HG03064 (cell line): ENCODE data around the gene STK4.
A peak's percentile ranks its signal among the peaks of the same experiment; 100 is the strongest.

Experiments used
- ATAC-seq: cut with Tn5 transposase; IDR thresholded peaks from one replicate; pipeline ENCODE4 v1.9.1; 2021; ENCODE audit warnings: low read depth; ENCODE audit not compliant: unreplicated experiment

Gene STK4

GRCh38 chr20:44966030-44966961 is at the start of gene STK4:
Gene STK4 (plus strand): TSS chr20:44966512. CDS start chr20:44966569, 57 bp downstream.
- ATAC-seq: peak; percentile 58

DNA sequence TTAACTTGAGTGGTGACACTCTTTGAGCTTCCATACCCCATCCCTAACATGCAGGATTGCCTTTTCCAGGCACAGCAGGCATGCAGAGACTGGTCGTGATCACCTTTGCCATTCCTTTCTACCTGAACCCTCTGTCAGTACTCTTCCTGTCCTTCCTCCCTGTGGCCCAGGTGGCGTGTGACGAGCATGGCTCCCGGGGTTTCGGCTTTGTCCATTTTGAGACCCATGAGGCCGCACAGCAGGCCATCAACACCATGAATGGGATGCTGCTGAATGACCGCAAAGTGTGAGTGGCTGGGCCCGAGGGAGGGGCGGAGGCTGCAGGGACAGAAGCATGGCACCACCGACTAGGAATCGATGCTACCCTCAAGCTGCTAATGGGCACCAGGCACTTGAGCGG is 49.7 kb upstream of the STK4 start:
- no peak for ATAC-seq

DNA sequence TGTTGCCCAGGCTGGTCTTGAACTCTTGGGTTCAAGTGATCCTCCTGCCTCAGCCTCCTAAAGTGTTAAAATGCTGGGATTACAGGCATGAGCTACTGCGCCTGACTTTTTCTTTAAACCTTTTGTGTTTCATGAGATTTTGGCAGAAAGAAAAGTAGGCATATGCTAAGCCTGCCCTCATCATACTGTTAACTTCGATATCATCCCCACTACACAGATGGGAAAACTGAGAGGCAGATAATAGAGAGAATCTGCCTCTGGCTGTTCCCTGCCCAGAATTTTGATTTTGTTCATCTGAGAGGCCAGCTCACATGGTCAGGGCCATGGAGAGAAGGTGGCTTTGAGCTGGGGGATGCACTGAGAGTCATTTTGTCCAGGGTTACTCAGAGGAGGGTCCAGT is 48.9 kb upstream of the STK4 start:
- no peak for ATAC-seq

DNA sequence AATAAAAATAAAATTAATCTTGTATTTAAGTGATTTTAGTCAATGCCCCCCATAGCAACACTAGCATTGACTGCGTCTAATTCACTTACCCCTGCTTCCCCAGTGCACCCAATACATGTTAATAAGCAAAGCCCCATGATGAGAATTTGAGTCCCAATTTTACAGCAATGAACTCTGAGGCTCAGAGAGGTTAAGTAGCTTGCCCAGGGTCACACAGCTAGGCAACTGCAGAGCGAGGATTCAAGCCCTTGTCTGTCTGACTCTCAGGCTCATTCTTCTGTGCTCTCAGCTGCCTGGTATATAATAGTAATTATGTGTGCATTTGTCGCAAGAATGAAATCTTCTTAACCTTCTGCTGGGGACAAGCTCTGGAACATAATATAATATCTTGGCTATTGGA is 48.0 kb upstream of the STK4 start:
- no peak for ATAC-seq

- ATAC-seq: no peak
Observed at GRCh38 chr20:44918761-44919160, 47.6 kb upstream of the STK4 start.

DNA sequence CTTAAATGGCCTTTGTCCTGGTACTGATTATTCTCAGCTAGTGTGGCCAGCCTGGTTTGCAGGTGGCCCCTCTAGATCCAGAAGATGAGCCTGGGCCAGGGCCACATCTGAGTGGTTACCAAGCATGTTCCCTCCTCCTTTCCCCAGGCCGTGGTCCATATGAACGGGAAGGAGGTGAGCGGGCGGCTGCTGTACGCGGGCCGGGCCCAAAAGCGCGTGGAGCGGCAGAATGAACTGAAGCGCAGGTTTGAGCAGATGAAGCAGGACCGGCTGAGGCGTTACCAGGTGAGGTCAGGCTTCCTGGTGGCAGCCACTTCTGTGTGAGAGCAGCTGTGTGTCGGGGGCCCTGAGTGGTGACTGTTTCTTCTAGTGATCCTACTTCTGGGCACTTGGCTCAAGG is 44.9 kb upstream of the STK4 start:
- ATAC-seq: no peak

- ATAC-seq: no peak
Observed at GRCh38 chr20:44924541-44924940, 41.8 kb upstream of the STK4 start.

DNA sequence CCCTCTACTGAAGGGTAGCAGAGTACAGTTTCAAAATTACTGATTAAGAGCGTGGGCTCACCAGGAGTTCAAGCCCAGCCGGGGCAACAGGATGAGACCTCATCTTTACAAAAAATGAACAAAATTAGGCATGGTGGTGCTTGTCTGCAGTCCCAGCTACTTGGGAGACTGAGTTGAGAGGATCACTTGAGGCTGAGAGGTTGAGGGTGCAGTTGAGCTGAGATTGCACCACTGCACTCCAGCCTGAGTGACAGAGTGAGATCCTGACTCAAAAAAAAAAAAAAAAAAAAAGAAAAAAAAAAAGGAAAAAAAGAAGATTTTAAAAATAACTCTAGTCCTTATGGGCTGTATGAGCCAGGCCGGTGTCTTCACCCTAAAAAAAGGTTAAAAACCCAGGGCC is 37.7 kb upstream of the STK4 start:
- no peak for ATAC-seq

GRCh38 chr20:44930517-44931168 is 35.7 kb upstream of the STK4 start:
- ATAC-seq: no peak

GRCh38 chr20:44931911-44932310 is 34.4 kb upstream of the STK4 start:
- ATAC-seq: no peak

DNA sequence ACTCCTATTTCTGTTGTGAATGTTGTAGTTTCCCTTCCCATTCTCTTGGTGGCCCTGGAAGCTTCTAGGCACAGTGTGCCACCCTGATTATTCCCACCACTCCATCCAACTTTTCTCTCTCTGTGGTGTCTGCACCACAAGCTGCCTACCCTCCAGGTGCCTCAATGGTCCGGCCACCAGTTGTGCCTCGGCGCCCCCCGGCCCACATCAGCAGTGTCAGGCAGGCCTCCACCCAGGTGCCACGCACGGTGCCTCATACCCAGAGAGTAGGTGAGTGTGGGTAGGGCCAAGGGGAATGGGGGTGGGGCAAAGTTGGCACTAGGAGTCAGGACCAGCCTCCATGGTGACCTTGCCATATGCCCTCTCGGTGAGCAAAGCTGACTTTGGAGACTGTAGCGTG is 33.4 kb upstream of the STK4 start:
- no peak for ATAC-seq

DNA sequence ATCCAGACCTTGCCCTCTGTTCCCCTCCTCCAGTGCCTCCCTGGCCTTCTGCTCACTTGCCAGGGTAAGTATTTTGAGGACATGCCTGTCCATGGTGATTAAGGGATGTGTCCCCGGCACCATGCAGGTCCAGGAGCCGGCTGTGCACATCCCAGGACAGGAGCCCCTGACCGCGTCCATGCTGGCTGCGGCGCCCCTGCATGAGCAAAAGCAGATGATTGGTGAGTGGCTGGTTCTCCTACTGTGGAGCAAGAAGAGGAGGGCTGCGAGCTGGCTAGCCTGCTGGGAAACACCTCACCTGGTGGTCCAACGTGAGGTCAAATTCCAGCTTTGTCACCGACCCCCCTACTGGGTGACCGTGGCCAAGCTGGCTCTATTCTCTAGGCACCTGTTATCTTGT is 29.8 kb upstream of the STK4 start:
- no peak for ATAC-seq

DNA sequence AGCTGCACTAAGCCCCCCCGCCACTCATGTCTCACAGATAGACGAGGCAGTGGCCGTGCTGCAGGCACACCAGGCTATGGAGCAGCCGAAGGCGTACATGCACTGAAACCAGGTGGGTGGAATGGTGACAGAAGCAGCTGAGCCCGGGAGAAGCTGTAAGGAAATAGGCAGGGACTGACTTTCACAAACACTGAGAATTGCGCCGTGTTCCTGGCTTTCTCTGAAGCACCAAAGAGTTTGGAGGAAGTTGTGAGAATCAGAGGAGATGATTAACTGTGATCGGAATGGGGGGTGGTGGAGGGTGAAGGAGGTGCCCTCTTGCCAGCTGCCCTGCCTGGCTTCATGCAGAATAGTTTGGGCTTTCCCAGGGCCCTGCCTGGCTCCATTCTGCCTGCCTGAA is 27.7 kb upstream of the STK4 start:
- no peak for ATAC-seq

GRCh38 chr20:44941120-44941691 is 25.1 kb upstream of the STK4 start:
- ATAC-seq: no peak

GRCh38 chr20:44942264-44942973 is 23.9 kb upstream of the STK4 start:
- no peak for ATAC-seq

DNA sequence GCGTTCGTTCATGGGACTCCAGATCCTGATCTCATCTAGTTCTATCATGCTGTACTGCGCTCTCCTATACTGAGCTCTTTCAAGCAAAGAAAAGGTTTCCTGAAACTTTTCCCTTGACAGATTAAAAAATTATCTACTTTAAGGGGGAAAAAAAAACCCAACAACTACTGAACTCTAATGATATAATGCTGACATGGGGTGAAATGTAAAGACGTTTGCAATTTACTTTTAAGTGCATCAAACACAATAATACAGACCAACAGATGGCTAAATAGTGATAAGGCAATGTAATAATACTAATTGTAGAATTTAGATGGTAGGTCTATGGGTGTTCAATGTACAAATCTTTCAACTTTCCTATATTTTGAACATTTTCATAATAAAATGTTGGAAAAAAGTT is 22.5 kb upstream of the STK4 start:
- ATAC-seq: no peak

GRCh38 chr20:44945261-44945660 is 21.1 kb upstream of the STK4 start:
- no peak for ATAC-seq

DNA sequence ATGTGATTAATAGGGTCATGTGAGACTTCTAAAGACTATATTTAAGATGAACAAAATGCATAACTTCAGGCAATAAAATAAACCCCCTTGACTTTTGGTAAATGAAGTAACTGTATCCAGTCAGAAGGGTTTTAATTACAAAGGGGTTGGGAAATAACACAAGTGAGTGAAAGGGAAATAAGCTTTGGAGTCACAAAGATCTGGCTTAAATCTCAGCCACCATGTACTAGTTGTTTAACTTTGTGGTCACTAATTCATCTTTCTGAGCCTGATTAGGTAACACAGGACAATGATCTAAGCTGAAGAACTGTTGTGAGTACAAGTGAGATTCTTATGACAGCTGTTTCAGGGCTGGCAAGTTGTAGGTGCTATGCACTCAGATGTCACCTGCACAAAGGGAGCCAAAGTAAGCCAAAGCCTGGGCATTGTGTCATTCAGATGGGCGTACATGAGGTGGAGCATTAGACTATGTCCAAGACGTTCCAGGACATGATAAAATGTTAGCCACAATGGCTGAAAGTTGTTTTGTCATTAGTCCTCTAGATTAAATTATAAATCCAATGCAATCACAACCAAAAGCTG is 19.9 kb upstream of the STK4 start:
- no peak for ATAC-seq

DNA sequence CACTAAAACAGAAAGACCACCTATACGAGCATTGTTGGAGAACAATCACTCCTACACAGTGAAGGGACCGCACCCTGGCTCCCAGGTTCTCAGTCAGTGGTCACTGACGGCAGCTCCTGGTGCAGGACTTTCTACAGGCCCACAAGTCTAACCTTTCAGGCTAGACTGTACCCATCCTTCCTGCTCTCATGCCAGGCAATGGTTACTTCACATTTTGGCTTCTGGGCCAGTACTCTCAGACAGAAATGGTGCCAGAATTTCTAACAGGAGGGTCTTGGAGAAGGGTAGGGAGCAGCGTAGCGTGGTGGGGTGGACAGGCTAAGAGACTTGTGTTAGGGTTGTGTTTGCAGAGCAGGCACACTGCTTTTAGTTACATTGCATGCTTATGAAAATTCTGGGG is 18.2 kb upstream of the STK4 start:
- ATAC-seq: no peak

- ATAC-seq: no peak
Observed at GRCh38 chr20:44948513-44948912, 17.8 kb upstream of the STK4 start.

- no peak for ATAC-seq
Observed at GRCh38 chr20:44950368-44950767, 15.9 kb upstream of the STK4 start.
